MCF 10A (cell line): ENCODE data around the gene APOO. TPM values are rescaled to one million over a fixed set of nuclear protein-coding genes. Genes with fewer than 3 reads are reported as not detected.
"Not testable (repeated sequence)": the region's sequence is repeated elsewhere in the genome, so short reads cannot be mapped to it uniquely, and the experiment has no call there.

Experiments used
- BruUV-seq: library from RNA; stranded (reverse); fragments of 400-500 nt; replicated peaks from 2 replicates; lab custom pipeline; 2021; lab: Mats Ljungman, UMichigan
- CTCF ChIA-PET: fragments of 300-600 bp; sonication (Branson Sonifier 250); formaldehyde crosslinking; extraction: SDS; loops from one replicate; lab custom pipeline; 2021; ENCODE audit warnings: antibody characterized with exemption, inconsistent platforms; lab: Yijun Ruan, JAX
- POLR2A ChIA-PET: fragments of 300-600, 350-650 bp; sonication (Branson Sonifier 250); formaldehyde crosslinking; extraction: SDS; loops from one replicate; lab custom pipeline; 2020; ENCODE audit warnings: antibody characterized with exemption, inconsistent platforms; lab: Yijun Ruan, JAX
- DNase-seq: peaks from one replicate; pipeline ENCODE4 v3.0.0-alpha.2; 2018; ENCODE audit not compliant: unreplicated experiment
- H3K27ac Mint-ChIP-seq: one replicate; pipeline ENCODE4 v1.8.0; 2022; ENCODE audit warnings: mild to moderate bottlenecking, low read depth, mixed read lengths; ENCODE audit not compliant: unreplicated experiment
- H3K27me3 Mint-ChIP-seq: one replicate; pipeline ENCODE4 v1.8.0; 2022; ENCODE audit warnings: mixed read lengths; ENCODE audit not compliant: insufficient read depth, unreplicated experiment
- H3K36me3 Mint-ChIP-seq: one replicate; pipeline ENCODE4 v1.8.0; 2022; ENCODE audit warnings: mild to moderate bottlenecking, moderate library complexity, mixed read lengths; ENCODE audit not compliant: insufficient read depth, unreplicated experiment
- H3K4me1 Mint-ChIP-seq: one replicate; pipeline ENCODE4 v1.8.0; 2022; ENCODE audit warnings: mixed read lengths; ENCODE audit not compliant: insufficient read depth, unreplicated experiment
- H3K4me3 Mint-ChIP-seq: one replicate; pipeline ENCODE4 v1.8.0; 2022; ENCODE audit warnings: mild to moderate bottlenecking, moderate library complexity, mixed read lengths; ENCODE audit not compliant: unreplicated experiment
- H3K9me3 Mint-ChIP-seq: one replicate; pipeline ENCODE4 v1.8.0; 2022; ENCODE audit warnings: mixed read lengths; ENCODE audit not compliant: unreplicated experiment
- CTCF ChIP-seq: fragments of 200-600 bp; IDR thresholded peaks from one replicate; pipeline ENCODE4 v1.8.0; 2022; ENCODE audit warnings: antibody characterized with exemption, mild to moderate bottlenecking; ENCODE audit not compliant: unreplicated experiment
- intact Hi-C: fragments of 100-400 bp; cut with micrococcal nuclease; formaldehyde crosslinking; loops from 2 replicates; pipeline ENCODE4 v1.14.1; 2022
- total RNA-seq: library from RNA; stranded (reverse); gene quantifications from 2 replicates; pipeline ENCODE4 v1.2.3, GENCODE V29; 2022

The APOO gene
- total RNA-seq, 1 experiment from 2014 or later, result 35.9 TPM

- Mint-ChIP-seq H3K4me3 (no peak overlapping the region), H3K9me3 (no peaks in the 10 kb centered on the region), H3K27me3 (no peaks in the 10 kb centered on the region), H3K4me1 (peaks cover 16% of the 10 kb centered on the region), H3K27ac (peak overlapping the region; percentile 49), H3K36me3 (no peaks in the 10 kb centered on the region)
- no TSS peak for BruUV-seq
- TF ChIP-seq CTCF, result no peak
- DNase-seq, result no peak
- POLR2A ChIA-PET, result interaction anchor here (0.7 to 2.5 kb wide), 4 partner anchors 10 to 1378 kb away, joined by 3 to 7 read pairs (median 4); partner anchors contain the start of gene SAT1
- intact Hi-C loops, result no loop called here
- CTCF ChIA-PET, result interaction anchor here (1.2 kb wide), 1 partner anchor 8 kb away, joined by 4 read pairs; no protein-coding TSS in a partner anchor
These were observed 10.8 kb downstream of the APOO start for GRCh38 chrX:23896981-23897380.

DNA sequence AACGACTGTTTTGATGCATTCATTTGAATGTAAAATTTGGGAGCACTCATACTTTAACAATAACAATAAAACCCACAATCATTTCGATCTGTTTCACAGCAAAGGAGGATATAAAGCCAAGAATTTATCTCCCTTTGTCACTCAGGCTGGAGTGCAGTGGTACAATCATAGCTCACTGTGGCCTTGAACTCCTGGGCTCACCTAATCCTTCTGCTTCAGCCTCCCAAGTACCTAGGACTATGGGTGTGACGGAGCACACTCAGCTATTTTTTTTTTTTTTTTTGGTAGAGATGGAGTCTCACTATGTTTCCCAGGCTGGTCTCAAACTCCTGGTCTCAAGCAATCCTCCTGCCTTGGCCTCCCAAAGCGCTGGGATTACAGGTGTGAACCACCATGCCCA lies 11.2 kb downstream of the APOO start:
- H3K4me3 Mint-ChIP-seq, BruUV-seq, intact Hi-C loops, H3K27ac Mint-ChIP-seq, H3K36me3 Mint-ChIP-seq, DNase-seq, H3K9me3 Mint-ChIP-seq, H3K27me3 Mint-ChIP-seq: not testable (repeated sequence)
- CTCF ChIA-PET, result interaction anchor here (0.6 to 1.8 kb wide), 3 partner anchors 10 to 249 kb away, joined by 3 to 4 read pairs (median 3); no protein-coding TSS in a partner anchor
- peaks cover 16% of the 10 kb centered on the region for H3K4me1 Mint-ChIP-seq
- POLR2A ChIA-PET, result interaction anchor here (0.7 to 1.3 kb wide), 4 partner anchors 9 to 1378 kb away, joined by 3 to 4 read pairs (median 3); partner anchors contain the start of gene SAT1

DNA sequence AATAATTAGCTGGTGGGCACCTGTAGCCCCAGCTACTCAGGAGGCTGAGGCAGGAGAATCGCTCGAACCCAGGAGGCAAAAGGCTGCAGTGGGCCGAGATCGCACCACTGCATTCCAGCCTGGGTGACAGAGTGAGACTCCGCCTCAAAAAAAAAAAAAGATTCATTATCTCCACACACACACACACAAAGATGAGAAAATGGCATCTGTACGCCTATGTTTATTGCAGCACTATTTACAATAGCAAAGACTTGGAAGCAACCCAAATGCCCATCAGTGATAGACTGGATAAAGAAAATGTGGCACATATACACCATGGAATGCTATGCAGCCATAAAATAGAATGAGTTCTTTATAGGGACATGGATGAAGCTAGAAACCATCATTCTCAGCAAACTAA lies 12.7 kb downstream of the APOO start:
- H3K36me3 Mint-ChIP-seq, DNase-seq, H3K4me3 Mint-ChIP-seq, H3K27me3 Mint-ChIP-seq, intact Hi-C loops, POLR2A ChIA-PET, H3K27ac Mint-ChIP-seq, BruUV-seq, H3K9me3 Mint-ChIP-seq: not testable (repeated sequence)
- H3K4me1 Mint-ChIP-seq, result peaks cover 18% of the 10 kb centered on the region
- CTCF ChIA-PET, result interaction anchor here (1.8 kb wide), 1 partner anchor 12 kb away, joined by 4 read pairs; no protein-coding TSS in a partner anchor

- Mint-ChIP-seq H3K36me3 (no peaks in the 10 kb centered on the region), H3K4me3 (no peak overlapping the region), H3K27me3 (no peaks in the 10 kb centered on the region), H3K27ac (no peak overlapping the region), H3K9me3 (peaks cover 5% of the 10 kb centered on the region), H3K4me1 (peaks cover 6% of the 10 kb centered on the region)
- TF ChIP-seq CTCF, result no peak
- ChIA-PET POLR2A (interaction anchor here (3.3 kb wide), 1 partner anchor 10 kb away, joined by 12 read pairs; no protein-coding TSS in a partner anchor), CTCF (no interaction called here)
- BruUV-seq, result no TSS peak
- intact Hi-C loops, result no loop called here
- DNase-seq, result peak; percentile 24
These were observed 16.8 kb downstream of the APOO start for GRCh38 chrX:23890933-23891332.

DNA sequence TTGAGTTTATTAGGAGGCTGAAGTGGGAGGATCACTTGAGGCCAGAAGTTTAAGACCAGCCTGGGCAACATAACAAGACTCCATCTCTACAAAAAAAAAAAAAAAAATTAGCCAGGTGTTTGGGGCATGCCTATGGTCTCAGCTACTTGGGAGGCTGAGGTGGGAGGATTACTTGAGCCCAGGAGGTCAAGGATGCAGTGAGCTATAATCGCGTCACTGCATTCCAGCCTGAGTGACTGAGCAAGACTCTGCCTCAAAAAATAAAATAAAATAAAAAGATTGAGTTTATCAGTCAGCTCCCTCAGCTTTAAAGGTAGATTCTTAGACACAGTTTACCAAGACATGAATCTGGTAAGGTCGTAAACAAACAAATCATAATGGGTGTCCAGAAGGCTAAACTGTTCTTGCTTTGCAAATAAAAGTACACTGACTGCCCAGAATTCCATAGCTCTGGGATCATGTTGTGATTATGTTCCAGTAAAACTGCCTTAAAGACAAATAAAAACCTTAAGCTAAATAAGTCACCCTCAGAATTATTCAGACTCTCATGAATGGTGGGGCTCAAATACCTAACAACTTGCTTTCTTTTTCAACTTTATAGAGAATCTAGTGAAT lies 18.7 kb downstream of the APOO start:
- Mint-ChIP-seq H3K4me3 (no peak overlapping the region), H3K9me3 (peaks cover 5% of the 10 kb centered on the region), H3K27me3 (no peaks in the 10 kb centered on the region), H3K36me3 (no peaks in the 10 kb centered on the region), H3K27ac (peak overlapping the region; percentile 59), H3K4me1 (peaks cover 14% of the 10 kb centered on the region)
- ChIA-PET CTCF (interaction anchor here (0.6 to 1.7 kb wide), 7 partner anchors 9 to 150 kb away, joined by 3 to 7 read pairs (median 4); no protein-coding TSS in a partner anchor), POLR2A (interaction anchor here (0.6 to 3.3 kb wide), 6 partner anchors 9 to 147 kb away, joined by 3 to 13 read pairs (median 6); partner anchors contain the start of gene SAT1)
- TF ChIP-seq CTCF, result no peak
- DNase-seq, result no peak
- BruUV-seq, result no TSS peak
- intact Hi-C loops, result no loop called here
